RWPE1 (cell line): ENCODE data around the gene SLC13A2.
"Not testable (repeated sequence)": the region's sequence is repeated elsewhere in the genome, so short reads cannot be mapped to it uniquely, and the experiment has no call there.

Experiments
- CTCF ChIA-PET: fragments of 350-600 bp; sonication (Branson Sonifier 250); formaldehyde crosslinking; extraction: SDS; loops from one replicate; lab custom pipeline; 2021; lab: Yijun Ruan, JAX
- POLR2A ChIA-PET: fragments of 400-600 bp; formaldehyde crosslinking; extraction: SDS; loops from one replicate; lab custom pipeline; 2020; ENCODE audit warnings: antibody characterized with exemption; ENCODE audit not compliant: low non-redundant PET; lab: Yijun Ruan, JAX
- DNase-seq: peaks from one replicate; pipeline ENCODE4 v3.0.0; 2012; ENCODE audit warnings: low spot score
- H3K27ac ChIP-seq: fragments of 450-650 bp; 2 replicates; pipeline ENCODE4 v1.5.1; 2017
- CTCF ChIP-seq: fragments of 450-650 bp; conservative IDR thresholded peaks from 2 replicates; pipeline ENCODE4 v1.5.1; 2017; ENCODE audit warnings: low read depth, mild to moderate bottlenecking

SLC13A2 gene

DNA sequence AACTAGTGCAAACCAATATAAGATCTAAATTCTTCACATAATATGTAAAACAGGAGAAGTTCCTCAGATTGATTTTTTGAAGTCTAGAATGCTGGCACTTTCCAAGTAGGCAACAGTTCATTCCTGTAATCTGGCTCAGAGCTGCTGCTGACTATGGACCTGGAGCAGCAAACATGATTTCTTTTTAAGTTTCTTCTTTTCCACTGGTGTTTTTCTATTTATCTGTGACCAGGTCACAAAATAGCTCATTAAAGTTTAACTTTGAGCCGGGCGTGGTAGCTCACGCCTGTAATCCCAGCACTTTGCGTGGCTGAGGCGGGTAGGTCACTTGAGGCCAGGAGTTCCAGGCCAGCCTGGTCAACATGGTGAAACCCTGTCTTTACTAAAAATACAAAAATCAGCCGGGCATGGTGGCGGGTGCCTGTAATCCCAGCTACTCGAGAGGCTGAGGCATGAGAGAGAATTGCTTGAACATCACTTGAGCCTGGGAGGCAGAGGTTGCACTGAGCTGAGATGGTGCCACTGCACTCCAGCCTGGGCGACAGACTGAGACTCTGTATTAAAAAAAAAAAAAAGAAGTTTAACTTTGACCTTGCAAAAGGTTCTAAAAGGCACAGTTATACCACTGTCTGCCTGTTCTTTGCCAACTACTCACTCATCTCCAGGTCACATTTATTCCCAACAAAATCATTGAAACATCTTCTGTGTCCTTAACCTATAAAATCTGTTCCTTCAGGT lies 29.4 kb upstream of the SLC13A2 start:
- POLR2A ChIA-PET = interaction anchor here (0.6 kb wide), 1 partner anchor 97 kb away, joined by 6 read pairs; no protein-coding TSS in a partner anchor
- DNase-seq = no peak
- no peak overlapping the region for H3K27ac ChIP-seq
- TF ChIP-seq CTCF = no peak
- CTCF ChIA-PET = interaction anchor here (1.7 kb wide), 1 partner anchor 27 kb away, joined by 4 read pairs; no protein-coding TSS in a partner anchor

DNA sequence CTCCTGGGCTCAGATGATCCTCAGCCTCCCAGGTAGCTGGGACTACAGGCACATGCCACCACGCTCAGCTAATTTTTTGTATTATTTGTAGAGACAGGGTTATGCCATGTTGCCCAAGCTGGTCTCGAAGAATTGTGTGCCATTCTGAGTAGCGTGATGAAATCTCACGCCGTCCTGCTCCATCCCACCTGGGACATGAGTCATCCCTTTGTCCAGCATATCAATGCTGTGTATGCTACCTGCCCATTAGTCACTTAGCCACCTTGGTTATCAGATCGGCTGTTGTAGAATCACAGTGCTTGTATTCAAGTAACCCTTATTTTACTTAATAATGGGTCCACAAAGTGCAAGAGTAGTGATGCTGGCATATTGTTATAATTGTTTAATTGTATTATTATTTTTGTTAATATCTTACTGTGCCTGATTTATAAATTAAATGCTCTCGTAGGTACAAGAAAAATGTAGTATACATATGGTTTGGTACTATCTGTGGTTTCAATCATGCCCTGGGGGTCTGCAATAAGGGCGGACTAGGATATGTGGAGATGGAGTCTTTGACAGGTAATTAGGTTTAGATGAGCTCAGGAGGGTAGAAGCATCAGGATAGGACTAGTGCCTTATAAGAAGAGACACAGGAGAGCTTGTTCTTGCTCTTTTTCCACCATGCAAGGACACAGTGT lies 26.6 kb upstream of the SLC13A2 start:
- POLR2A ChIA-PET = no interaction called here
- TF ChIP-seq CTCF = no peak
- CTCF ChIA-PET = interaction anchor here (1.2 kb wide), 1 partner anchor 30 kb away, joined by 6 read pairs; no protein-coding TSS in a partner anchor
- DNase-seq = no peak
- no peak overlapping the region for H3K27ac ChIP-seq

DNA sequence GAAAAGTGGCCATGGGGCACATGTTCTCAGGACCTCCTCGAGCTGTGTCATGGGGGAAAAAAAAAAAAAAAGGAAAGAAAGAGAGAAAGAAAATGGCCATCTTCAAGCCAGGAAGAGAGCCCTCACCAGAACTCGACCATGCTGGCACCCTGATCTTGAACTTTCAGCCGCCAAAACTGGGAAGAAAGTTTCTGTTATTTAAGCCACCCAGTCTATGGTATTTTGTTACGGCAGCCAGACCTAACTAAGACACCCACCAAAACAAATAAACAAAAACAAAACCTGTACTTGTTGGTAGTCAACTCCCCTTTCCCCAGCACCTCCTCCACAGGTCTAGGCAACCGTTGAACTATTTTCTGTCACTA lies 26.1 kb upstream of the SLC13A2 start:
- CTCF ChIA-PET = no interaction called here
- H3K27ac ChIP-seq = no peak overlapping the region
- POLR2A ChIA-PET = no interaction called here
- no peak for DNase-seq
- no peak for TF ChIP-seq CTCF

DNA sequence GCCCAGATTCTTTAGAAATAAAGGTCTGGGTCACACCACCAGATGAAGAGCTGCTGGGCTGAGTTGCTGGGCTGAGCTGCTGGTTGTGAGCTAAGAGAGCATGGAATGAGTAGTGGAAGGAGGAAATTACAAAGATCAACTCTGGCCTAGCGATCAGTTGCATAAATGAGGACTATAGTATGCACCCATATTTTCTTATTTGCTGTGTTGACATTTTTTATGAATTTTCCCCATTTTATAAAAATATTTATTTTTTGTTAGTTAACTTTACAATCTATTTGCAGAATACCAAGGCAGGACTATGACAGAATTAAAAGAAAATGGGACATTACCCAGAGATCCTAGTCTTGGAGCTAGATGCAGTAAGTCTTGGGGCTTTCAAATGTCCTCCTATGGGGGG lies 23.6 kb upstream of the SLC13A2 start:
- no peak overlapping the region for H3K27ac ChIP-seq
- POLR2A ChIA-PET = no interaction called here
- TF ChIP-seq CTCF = no peak
- CTCF ChIA-PET = interaction anchor here (0.5 kb wide), 1 partner anchor 58 kb away, joined by 3 read pairs; no protein-coding TSS in a partner anchor
- no peak for DNase-seq

- ChIA-PET CTCF (no interaction called here), POLR2A (no interaction called here)
- no peak for TF ChIP-seq CTCF
- H3K27ac ChIP-seq = no peak overlapping the region
- no peak for DNase-seq
Observed at GRCh38 chr17:28457890-28458289, 15.6 kb upstream of the SLC13A2 start.

DNA sequence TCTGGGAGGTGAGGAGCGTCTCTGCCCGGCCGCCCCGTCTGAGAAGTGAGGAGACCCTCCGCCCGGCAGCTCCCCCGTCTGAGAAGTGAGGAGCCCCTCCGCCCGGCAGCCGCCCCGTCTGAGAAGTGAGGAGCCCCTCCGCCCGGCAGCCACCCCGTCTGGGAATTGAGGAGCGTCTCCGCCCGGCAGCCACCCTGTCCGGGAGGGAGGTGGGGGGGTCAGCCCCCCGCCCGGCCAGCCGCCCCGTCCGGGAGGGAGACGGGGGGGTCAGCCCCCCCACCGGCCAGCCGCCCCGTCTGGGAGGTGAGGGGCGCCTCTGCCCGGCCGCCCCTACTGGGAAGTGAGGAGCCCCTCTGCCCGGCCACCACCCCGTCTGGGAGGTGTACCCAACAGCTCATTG lies 14.6 kb upstream of the SLC13A2 start:
- CTCF ChIA-PET, POLR2A ChIA-PET, H3K27ac ChIP-seq, DNase-seq: not testable (repeated sequence)

GRCh38 chr17:28460901-28461300 lies 12.5 kb upstream of the SLC13A2 start:
- CTCF ChIA-PET = no interaction called here
- TF ChIP-seq CTCF = no peak
- POLR2A ChIA-PET = no interaction called here
- no peak overlapping the region for H3K27ac ChIP-seq
- DNase-seq = no peak
